ENCODE measurements around the gene PJA2. TPM values are rescaled to one million over a fixed set of nuclear protein-coding genes. Genes with fewer than 3 reads are reported as not detected.

Gene PJA2
- total and polyA plus RNA-seq, 9 of the 15 experiments (the other 6 are each of a cell fraction or from before 2014, with no cell fraction given): 25.1 to 82.1 (median 50.1) TPM

- Histone ChIP-seq H3K9me3 (replicated peaks; ENCODE audit: control insufficient read depth, insufficient read depth, low read depth, low read length) (no peaks in the 10 kb centered on the region), H3K27me3 (ENCODE audit: control insufficient read depth in 2 of 2, insufficient read depth in 2 of 2, low read length in 2 of 2) (no peaks in the 10 kb centered on the region), H3K4me1 (replicated peaks in 1 of 2; ENCODE audit: control insufficient read depth in 2 of 2, insufficient read depth in 2 of 2, low read length in 2 of 2) (no peaks in the 10 kb centered on the region), H3K36me3 (ENCODE audit: control insufficient read depth, insufficient read depth, low read length) (no peaks in the 10 kb centered on the region), H3K27ac (ENCODE audit: extremely low read depth, low read depth, low read length) (no peak overlapping the region), H2AFZ (ENCODE audit: low read depth, low read length) (no peak overlapping the region), H3K9ac (ENCODE audit: insufficient read depth in 1 of 2, low read depth in 2 of 2, low read length in 2 of 2) (no peak overlapping the region), H3K4me2 (ENCODE audit: insufficient read depth, low read length) (no peak overlapping the region), H4K20me1 (replicated peaks; ENCODE audit: control insufficient read depth, insufficient read depth, low read length) (no peaks in the 10 kb centered on the region), H3K9me1 (ENCODE audit: control insufficient read depth, insufficient read depth, low read length) (no peaks in the 10 kb centered on the region), H3K79me2 (ENCODE audit: control insufficient read depth, insufficient read depth, low read length) (no peaks in the 10 kb centered on the region), H3K4me3 (no peak overlapping the region)
- BruUV-seq (replicated peaks): no TSS peak
- 29% methylated on average over 5 of the region's 5 CpGs for WGBS (ENCODE audit: insufficient coverage, low coverage, missing lambda C conversion rate)
- in situ Hi-C loops (cut with MboI) (no loop called here), intact Hi-C loops (cut with micrococcal nuclease) (no loop called here)
- CTCF ChIA-PET (ENCODE audit: low intra/inter-chr PET ratio): no interaction called here
- DNase-seq (ENCODE audit: extremely low read depth in 1 of 4, low spot score in 3 of 4) (no peak), ATAC-seq (no peak), FAIRE-seq (no peak)
- POLR2A ChIA-PET: interaction anchor here (0.8 to 1.1 kb wide), 2 partner anchors 17 to 49 kb away, joined by 3 read pairs; no protein-coding TSS in a partner anchor
- TF ChIP-seq ZNF277 (CRISPR knock-in tag; IDR thresholded peaks at IDR 0.05; ENCODE audit: borderline replicate concordance): no peak
- TF ChIP-seq ATF4 (CRISPR knock-in tag; IDR thresholded peaks at IDR 0.05): no peak
- no peak for TF ChIP-seq MXD1 (CRISPR knock-in tag; IDR thresholded peaks at IDR 0.05; ENCODE audit: borderline replicate concordance, poor library complexity, severe bottlenecking)
- no peak for TF ChIP-seq LEF1 (IDR thresholded peaks at IDR 0.05)
- TF ChIP-seq ZNF324 (CRISPR knock-in tag; IDR thresholded peaks at IDR 0.05): no peak
- no peak for TF ChIP-seq CHD7 (IDR thresholded peaks at IDR 0.05; ENCODE audit: low read depth, low read length)
- TF ChIP-seq BRD9 (IDR thresholded peaks at IDR 0.05; ENCODE audit: low read depth, partially characterized antibody): no peak
Observed at GRCh38 chr5:109325456-109325855, 84.3 kb downstream of the PJA2 start.
